ENCODE results near the gene ATP8B3. TPM values are rescaled to one million over a fixed set of nuclear protein-coding genes. Genes with fewer than 3 reads are reported as not detected.

ATP8B3 gene
- total and polyA plus RNA-seq, 2 of the 13 experiments (the other 11 are each of a cell fraction or from before 2014, with no cell fraction given), result 2.6 to 5.9 TPM

DNA sequence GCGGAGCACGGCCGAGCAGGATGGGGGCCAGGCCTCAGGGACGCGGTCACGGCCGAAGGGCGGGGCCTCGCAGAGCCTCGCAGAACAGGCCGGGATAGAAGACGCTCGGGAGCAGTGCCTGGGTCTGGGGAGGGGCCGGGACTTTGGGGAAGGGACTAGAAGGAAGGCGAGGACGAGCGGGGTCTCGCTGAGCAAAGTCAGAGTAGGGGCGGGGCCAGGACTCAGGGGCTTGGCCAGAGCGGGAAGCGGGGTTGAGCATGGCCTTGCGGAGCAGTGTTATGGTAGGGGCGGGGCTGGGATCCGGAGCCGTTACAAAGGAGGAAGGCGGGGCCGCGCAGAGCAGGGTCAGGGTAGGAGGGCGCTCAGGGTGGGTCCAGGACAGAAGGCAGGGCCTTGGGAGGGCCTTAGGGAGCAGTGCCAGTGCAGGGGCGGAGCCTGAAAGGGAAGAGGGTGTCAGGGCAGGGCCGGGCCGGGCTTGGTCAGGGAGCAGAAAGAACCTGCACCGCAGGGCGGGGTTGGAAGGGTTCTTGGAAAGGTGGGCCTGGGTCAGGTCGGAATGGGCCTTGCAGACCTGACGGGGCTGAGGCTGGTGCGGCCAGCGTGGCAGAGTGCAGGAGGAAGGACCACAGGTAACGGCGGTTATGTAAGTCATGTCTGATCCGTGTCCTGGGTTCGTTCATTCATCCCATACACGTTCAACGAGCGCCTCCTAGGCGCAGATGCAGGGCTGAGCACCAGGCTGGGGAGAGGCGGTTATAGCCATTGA, 533 bp upstream of the ATP8B3 start (continued):
- TF ChIP-seq ZNF574 (CRISPR knock-in tag; IDR thresholded peaks at IDR 0.05), result peak; percentile 43; the same call in 1 of the 2 replicates
- 0 out of 2 replicates have a peak, but pooled peaks have one; percentile 60 for TF ChIP-seq THRA (CRISPR knock-in tag; IDR thresholded peaks at IDR 0.05; ENCODE audit: borderline replicate concordance)
- 0 out of 2 replicates have a peak, but pooled peaks have one; percentile 55 for TF ChIP-seq HNRNPL (IDR thresholded peaks at IDR 0.05; ENCODE audit: low read depth, low read length)
- peak; percentile 55 for TF ChIP-seq SOX5 (CRISPR knock-in tag; IDR thresholded peaks at IDR 0.05; ENCODE audit: borderline replicate concordance)
- TF ChIP-seq ZNF629 (CRISPR knock-in tag; conservative IDR thresholded peaks at IDR 0.05), result no peak
- no peak for TF ChIP-seq FOXJ3 (CRISPR knock-in tag; IDR thresholded peaks at IDR 0.05; ENCODE audit: borderline replicate concordance)
- TF ChIP-seq ZNF788 (CRISPR knock-in tag; IDR thresholded peaks at IDR 0.05; ENCODE audit: borderline replicate concordance), result peak; percentile 85; the same call in 1 of the 2 replicates
- TF ChIP-seq ETS1 (CRISPR knock-in tag; IDR thresholded peaks at IDR 0.05), result no peak
- TF ChIP-seq ZC3H13 (CRISPR knock-in tag; IDR thresholded peaks at IDR 0.05), result no peak
- TF ChIP-seq U2AF1 (optimal IDR thresholded peaks at IDR 0.05; ENCODE audit: low read depth, low read length), result no peak
- no peak for TF ChIP-seq ZNF282 (IDR thresholded peaks at IDR 0.05; ENCODE audit: partially characterized antibody)
- peak; percentile 29; the same call in 1 of the 2 replicates for TF ChIP-seq ZNF333 (CRISPR knock-in tag; IDR thresholded peaks at IDR 0.05; ENCODE audit: borderline replicate concordance)
- peak; percentile 15; the same call in 1 of the 2 replicates for TF ChIP-seq GATA4 (IDR thresholded peaks at IDR 0.05; ENCODE audit: borderline replicate concordance, low read depth)
- TF ChIP-seq ZNF121 (CRISPR knock-in tag; IDR thresholded peaks at IDR 0.05), result no peak
- peak; percentile 70; the same call in 1 of the 2 replicates for TF ChIP-seq ZSCAN31 (CRISPR knock-in tag; IDR thresholded peaks at IDR 0.05; ENCODE audit: low read depth)
- no peak for TF ChIP-seq ZHX1 (CRISPR knock-in tag; IDR thresholded peaks at IDR 0.05; ENCODE audit: low read depth)
